Measurements from ENCODE around the gene CBL. TPM values are rescaled to one million over a fixed set of nuclear protein-coding genes. Genes with fewer than 3 reads are reported as not detected.

The CBL gene
- total RNA-seq, 1 experiment from 2014 or later = 45.6 TPM

- Mint-ChIP-seq H3K27me3 (ENCODE audit: low read depth) (peaks cover 59% of the 10 kb centered on the region), H3K9me3 (no peaks in the 10 kb centered on the region), H3K4me1 (peaks cover 50% of the 10 kb centered on the region), H3K36me3 (peaks cover 7% of the 10 kb centered on the region), H3K4me3 (peak within 1 kb of the TSS; percentile 58), H3K27ac (no peak within 1 kb of the TSS)
- DNase-seq (ENCODE audit: low spot score) (peak; percentile 53), ATAC-seq (peak; percentile 2; the same call in 1 of the 2 replicates)
- POLR2A ChIA-PET = interaction anchor here (1.3 to 3.9 kb wide), 3 partner anchors 24 to 134 kb away, joined by 3 to 35 read pairs (median 3); partner anchors contain the start of gene MCAM
- TF ChIP-seq NR3C1 (CRISPR knock-in tag; conservative IDR thresholded peaks at IDR 0.05; ENCODE audit: low read depth) = 0 out of 2 replicates have a peak, but pooled peaks have one; percentile 0
- TF ChIP-seq, protein P1, sequence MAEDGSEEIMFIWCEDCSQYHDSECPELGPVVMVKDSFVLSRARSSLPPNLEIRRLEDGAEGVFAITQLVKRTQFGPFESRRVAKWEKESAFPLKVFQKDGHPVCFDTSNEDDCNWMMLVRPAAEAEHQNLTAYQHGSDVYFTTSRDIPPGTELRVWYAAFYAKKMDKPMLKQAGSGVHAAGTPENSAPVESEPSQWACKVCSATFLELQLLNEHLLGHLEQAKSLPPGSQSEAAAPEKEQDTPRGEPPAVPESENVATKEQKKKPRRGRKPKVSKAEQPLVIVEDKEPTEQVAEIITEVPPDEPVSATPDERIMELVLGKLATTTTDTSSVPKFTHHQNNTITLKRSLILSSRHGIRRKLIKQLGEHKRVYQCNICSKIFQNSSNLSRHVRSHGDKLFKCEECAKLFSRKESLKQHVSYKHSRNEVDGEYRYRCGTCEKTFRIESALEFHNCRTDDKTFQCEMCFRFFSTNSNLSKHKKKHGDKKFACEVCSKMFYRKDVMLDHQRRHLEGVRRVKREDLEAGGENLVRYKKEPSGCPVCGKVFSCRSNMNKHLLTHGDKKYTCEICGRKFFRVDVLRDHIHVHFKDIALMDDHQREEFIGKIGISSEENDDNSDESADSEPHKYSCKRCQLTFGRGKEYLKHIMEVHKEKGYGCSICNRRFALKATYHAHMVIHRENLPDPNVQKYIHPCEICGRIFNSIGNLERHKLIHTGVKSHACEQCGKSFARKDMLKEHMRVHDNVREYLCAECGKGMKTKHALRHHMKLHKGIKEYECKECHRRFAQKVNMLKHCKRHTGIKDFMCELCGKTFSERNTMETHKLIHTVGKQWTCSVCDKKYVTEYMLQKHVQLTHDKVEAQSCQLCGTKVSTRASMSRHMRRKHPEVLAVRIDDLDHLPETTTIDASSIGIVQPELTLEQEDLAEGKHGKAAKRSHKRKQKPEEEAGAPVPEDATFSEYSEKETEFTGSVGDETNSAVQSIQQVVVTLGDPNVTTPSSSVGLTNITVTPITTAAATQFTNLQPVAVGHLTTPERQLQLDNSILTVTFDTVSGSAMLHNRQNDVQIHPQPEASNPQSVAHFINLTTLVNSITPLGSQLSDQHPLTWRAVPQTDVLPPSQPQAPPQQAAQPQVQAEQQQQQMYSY (CRISPR knock-in tag; IDR thresholded peaks at IDR 0.05) = 0 out of 2 replicates have a peak, but pooled peaks have one; percentile 2
- TF ChIP-seq ELF4 (CRISPR knock-in tag; IDR thresholded peaks at IDR 0.05; ENCODE audit: low read depth) = no peak
- CTCF ChIA-PET = interaction anchor here (0.6 to 10.4 kb wide), 45 partner anchors 8 to 379 kb away, joined by 3 to 387 read pairs (median 5); partner anchors contain the start of genes CBL, DPAGT1, HINFP and MCAM
These were observed 134.4 kb downstream of the CBL start, which contains the start of gene C1QTNF5 for GRCh38 chr11:119340335-119341221. Gene C1QTNF5 (minus strand): TSS chr11:119340883. CDS start chr11:119340397, 486 bp downstream.

GRCh38 chr11:119341222-119342022 is 135.3 kb downstream of the CBL start:
- peak; percentile 4 for ATAC-seq
- H3K4me3 Mint-ChIP-seq = peak overlapping the region; percentile 58
- H3K4me1 Mint-ChIP-seq = peaks cover 43% of the 10 kb centered on the region
- no peak for DNase-seq (ENCODE audit: low spot score)
- no peak overlapping the region for H3K27ac Mint-ChIP-seq
- 0 out of 2 replicates have a peak, but pooled peaks have one; percentile 27 for TF ChIP-seq ZBTB21 (CRISPR knock-in tag; IDR thresholded peaks at IDR 0.05; ENCODE audit: borderline replicate concordance)
- TF ChIP-seq CREB1 (CRISPR knock-in tag; IDR thresholded peaks at IDR 0.05) = no peak
- TF ChIP-seq FOXJ3 (CRISPR knock-in tag; IDR thresholded peaks at IDR 0.05; ENCODE audit: borderline replicate concordance) = no peak
- peak; percentile 13; the same call in 1 of the 2 replicates for TF ChIP-seq PRRX2 (CRISPR knock-in tag; IDR thresholded peaks at IDR 0.05)
- no peak for TF ChIP-seq ATF2 (CRISPR knock-in tag; IDR thresholded peaks at IDR 0.05; ENCODE audit: borderline replicate concordance, low read depth)
- no peak for TF ChIP-seq KAT7 (CRISPR knock-in tag; IDR thresholded peaks at IDR 0.05; ENCODE audit: borderline replicate concordance)
- TF ChIP-seq ETV6 (CRISPR knock-in tag; IDR thresholded peaks at IDR 0.05) = no peak
- no peak for TF ChIP-seq ATF3 (CRISPR knock-in tag; conservative IDR thresholded peaks at IDR 0.05)
- TF ChIP-seq, protein P2, sequence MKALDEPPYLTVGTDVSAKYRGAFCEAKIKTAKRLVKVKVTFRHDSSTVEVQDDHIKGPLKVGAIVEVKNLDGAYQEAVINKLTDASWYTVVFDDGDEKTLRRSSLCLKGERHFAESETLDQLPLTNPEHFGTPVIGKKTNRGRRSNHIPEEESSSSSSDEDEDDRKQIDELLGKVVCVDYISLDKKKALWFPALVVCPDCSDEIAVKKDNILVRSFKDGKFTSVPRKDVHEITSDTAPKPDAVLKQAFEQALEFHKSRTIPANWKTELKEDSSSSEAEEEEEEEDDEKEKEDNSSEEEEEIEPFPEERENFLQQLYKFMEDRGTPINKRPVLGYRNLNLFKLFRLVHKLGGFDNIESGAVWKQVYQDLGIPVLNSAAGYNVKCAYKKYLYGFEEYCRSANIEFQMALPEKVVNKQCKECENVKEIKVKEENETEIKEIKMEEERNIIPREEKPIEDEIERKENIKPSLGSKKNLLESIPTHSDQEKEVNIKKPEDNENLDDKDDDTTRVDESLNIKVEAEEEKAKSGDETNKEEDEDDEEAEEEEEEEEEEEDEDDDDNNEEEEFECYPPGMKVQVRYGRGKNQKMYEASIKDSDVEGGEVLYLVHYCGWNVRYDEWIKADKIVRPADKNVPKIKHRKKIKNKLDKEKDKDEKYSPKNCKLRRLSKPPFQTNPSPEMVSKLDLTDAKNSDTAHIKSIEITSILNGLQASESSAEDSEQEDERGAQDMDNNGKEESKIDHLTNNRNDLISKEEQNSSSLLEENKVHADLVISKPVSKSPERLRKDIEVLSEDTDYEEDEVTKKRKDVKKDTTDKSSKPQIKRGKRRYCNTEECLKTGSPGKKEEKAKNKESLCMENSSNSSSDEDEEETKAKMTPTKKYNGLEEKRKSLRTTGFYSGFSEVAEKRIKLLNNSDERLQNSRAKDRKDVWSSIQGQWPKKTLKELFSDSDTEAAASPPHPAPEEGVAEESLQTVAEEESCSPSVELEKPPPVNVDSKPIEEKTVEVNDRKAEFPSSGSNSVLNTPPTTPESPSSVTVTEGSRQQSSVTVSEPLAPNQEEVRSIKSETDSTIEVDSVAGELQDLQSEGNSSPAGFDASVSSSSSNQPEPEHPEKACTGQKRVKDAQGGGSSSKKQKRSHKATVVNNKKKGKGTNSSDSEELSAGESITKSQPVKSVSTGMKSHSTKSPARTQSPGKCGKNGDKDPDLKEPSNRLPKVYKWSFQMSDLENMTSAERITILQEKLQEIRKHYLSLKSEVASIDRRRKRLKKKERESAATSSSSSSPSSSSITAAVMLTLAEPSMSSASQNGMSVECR (CRISPR knock-in tag; IDR thresholded peaks at IDR 0.05; ENCODE audit: borderline replicate concordance) = no peak
- TF ChIP-seq, protein P3, sequence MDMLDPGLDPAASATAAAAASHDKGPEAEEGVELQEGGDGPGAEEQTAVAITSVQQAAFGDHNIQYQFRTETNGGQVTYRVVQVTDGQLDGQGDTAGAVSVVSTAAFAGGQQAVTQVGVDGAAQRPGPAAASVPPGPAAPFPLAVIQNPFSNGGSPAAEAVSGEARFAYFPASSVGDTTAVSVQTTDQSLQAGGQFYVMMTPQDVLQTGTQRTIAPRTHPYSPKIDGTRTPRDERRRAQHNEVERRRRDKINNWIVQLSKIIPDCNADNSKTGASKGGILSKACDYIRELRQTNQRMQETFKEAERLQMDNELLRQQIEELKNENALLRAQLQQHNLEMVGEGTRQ (CRISPR knock-in tag; IDR thresholded peaks at IDR 0.05) = no peak
- TF ChIP-seq E2F1 (CRISPR knock-in tag; IDR thresholded peaks at IDR 0.05) = no peak
- TF ChIP-seq NFYB (CRISPR knock-in tag; conservative IDR thresholded peaks at IDR 0.05; ENCODE audit: low read depth) = no peak; the same call in 1 of the 2 replicates
- 0 out of 2 replicates have a peak, but pooled peaks have one; percentile 47 for TF ChIP-seq MAX (CRISPR knock-in tag; IDR thresholded peaks at IDR 0.05)
- H3K36me3 Mint-ChIP-seq = peaks cover 1% of the 10 kb centered on the region
- POLR2A ChIA-PET = interaction anchor here (1.3 kb wide), 2 partner anchors 34 to 133 kb away, joined by 3 read pairs; no protein-coding TSS in a partner anchor
- peaks cover 66% of the 10 kb centered on the region for H3K27me3 Mint-ChIP-seq (ENCODE audit: low read depth)
- H3K9me3 Mint-ChIP-seq = no peaks in the 10 kb centered on the region
- CTCF ChIA-PET = interaction anchor here (0.7 to 10.4 kb wide), 17 partner anchors 11 to 306 kb away, joined by 3 to 387 read pairs (median 9); partner anchors contain the start of genes CBL, MCAM, THY1 and USP2
